ENCODE measurements around the gene NPAS3.

NPAS3 gene

GRCh38 chr14:33492491-33492890 is 553.8 kb downstream of the NPAS3 start:
- DNase-seq, result no peak

GRCh38 chr14:33493266-33493665 is 554.6 kb downstream of the NPAS3 start:
- no peak for DNase-seq

GRCh38 chr14:33493990-33494389 is 555.3 kb downstream of the NPAS3 start:
- DNase-seq, result no peak

- no peak for DNase-seq
Observed at GRCh38 chr14:33499687-33500086, 561.0 kb downstream of the NPAS3 start.

GRCh38 chr14:33504246-33505099 is 565.8 kb downstream of the NPAS3 start:
- DNase-seq, result no peak

- no peak for DNase-seq
Observed at GRCh38 chr14:33505266-33505962, 566.7 kb downstream of the NPAS3 start.

GRCh38 chr14:33505963-33506329 is 567.3 kb downstream of the NPAS3 start:
- DNase-seq, result no peak

GRCh38 chr14:33508126-33509062 is 569.7 kb downstream of the NPAS3 start:
- DNase-seq, result no peak

- no peak for DNase-seq
Observed at GRCh38 chr14:33509454-33509853, 570.8 kb downstream of the NPAS3 start.

GRCh38 chr14:33510063-33510481 is 571.4 kb downstream of the NPAS3 start:
- DNase-seq, result peak; percentile 54

- no peak for DNase-seq
Observed at GRCh38 chr14:33510991-33511390, 572.3 kb downstream of the NPAS3 start.

- no peak for DNase-seq
Observed at GRCh38 chr14:33511851-33512640, 573.4 kb downstream of the NPAS3 start.

GRCh38 chr14:33515441-33515840 is 576.8 kb downstream of the NPAS3 start:
- DNase-seq, result no peak

- DNase-seq, result no peak
Observed at GRCh38 chr14:33515899-33516298, 577.2 kb downstream of the NPAS3 start.

- DNase-seq, result no peak
Observed at GRCh38 chr14:33516898-33517436, 578.3 kb downstream of the NPAS3 start.

- no peak for DNase-seq
Observed at GRCh38 chr14:33521192-33521591, 582.5 kb downstream of the NPAS3 start.

- no peak for DNase-seq
Observed at GRCh38 chr14:33524244-33524643, 585.6 kb downstream of the NPAS3 start.

GRCh38 chr14:33525626-33526025 is 586.9 kb downstream of the NPAS3 start:
- peak; percentile 29 for DNase-seq

- DNase-seq, result no peak
Observed at GRCh38 chr14:33527023-33527634, 588.5 kb downstream of the NPAS3 start.

GRCh38 chr14:33528655-33529054 is 590.0 kb downstream of the NPAS3 start:
- no peak for DNase-seq

All from NCI-H226 (cell line).